HepG2 (cell line): Measurements from ENCODE around the gene GFOD1.

Experiments
- BCL3 ChIP-seq: sonication (generic); formaldehyde crosslinking; IDR thresholded peaks from 2 replicates; pipeline ENCODE4 v1.5.1; 2020; ENCODE audit warnings: mild to moderate bottlenecking, missing genetic modification reagents, moderate library complexity
- CHD4 ChIP-seq: fragments of 200-600 bp; sonication (generic); IDR thresholded peaks from 2 replicates; pipeline ENCODE4 v1.7.0; 2017; ENCODE audit warnings: mild to moderate bottlenecking, low read length, borderline replicate concordance
- CTCF ChIP-seq: sonication (generic); formaldehyde crosslinking; IDR thresholded peaks from 2 replicates; pipeline ENCODE4 v1.5.0; 2020; ENCODE audit warnings: mild to moderate bottlenecking, missing genetic modification reagents, moderate library complexity
- EZH2 ChIP-seq: conservative IDR thresholded peaks from 2 replicates; pipeline ENCODE4 v1.6.1; 2012; ENCODE audit warnings: mild to moderate bottlenecking, low read depth, low read length, moderate library complexity
- KDM1A ChIP-seq: IDR thresholded peaks from 2 replicates; pipeline ENCODE4 v1.6.1; 2016; ENCODE audit warnings: missing compliant biosample characterization
- KDM3A ChIP-seq: IDR thresholded peaks from 2 replicates; pipeline ENCODE4 v1.6.1; 2018; ENCODE audit warnings: low read depth, missing compliant biosample characterization
- PCBP1 ChIP-seq: fragments of 200-400 bp; formaldehyde crosslinking; IDR thresholded peaks from 2 replicates; pipeline ENCODE4 v1.6.1; 2017; ENCODE audit warnings: mild to moderate bottlenecking, low read depth, low read length, borderline replicate concordance
- PHF8 ChIP-seq: sonication (generic); formaldehyde crosslinking; IDR thresholded peaks from 2 replicates; pipeline ENCODE4 v1.5.0; 2020; ENCODE audit warnings: missing genetic modification reagents
- POLR2AphosphoS5 ChIP-seq: IDR thresholded peaks from 2 replicates; pipeline ENCODE4 v1.6.1; 2012; ENCODE audit warnings: low read depth, low read length
- PRDM15 ChIP-seq: sonication (generic); formaldehyde crosslinking; IDR thresholded peaks from 2 replicates; pipeline ENCODE4 v1.4.0; 2020; ENCODE audit warnings: missing genetic modification reagents
- RFX3 ChIP-seq: IDR thresholded peaks from 2 replicates; pipeline ENCODE4 v1.6.1; 2016; ENCODE audit warnings: missing biosample characterization, missing genetic modification reagents
- ZBTB44 ChIP-seq: sonication (generic); formaldehyde crosslinking; IDR thresholded peaks from 2 replicates; pipeline ENCODE4 v1.4.0; 2020; ENCODE audit warnings: missing genetic modification reagents
- ZNF143 ChIP-seq: sonication (generic); formaldehyde crosslinking; IDR thresholded peaks from 2 replicates; pipeline ENCODE4 v1.4.0; 2020; ENCODE audit warnings: missing genetic modification reagents
- ZNF383 ChIP-seq: sonication (generic); formaldehyde crosslinking; IDR thresholded peaks from 2 replicates; pipeline ENCODE4 v1.4.0; 2020; ENCODE audit warnings: missing genetic modification reagents, mild to moderate bottlenecking, borderline replicate concordance

- TF ChIP-seq ZNF383 (CRISPR knock-in tag) (no peak), BCL3 (CRISPR knock-in tag) (no peak), CTCF (CRISPR knock-in tag) (no peak), ZNF143 (no peak), ZBTB44 (CRISPR knock-in tag) (no peak), PCBP1 (no peak), EZH2 (no peak), CHD4 (no peak), KDM3A (CRISPR knock-in tag) (no peak), KDM1A (CRISPR knock-in tag) (no peak), PHF8 (CRISPR knock-in tag) (no peak), RFX3 (CRISPR knock-in tag) (no peak), PRDM15 (CRISPR knock-in tag) (no peak), POLR2AphosphoS5 (no peak)
These were observed 49.3 kb downstream of the GFOD1 start for GRCh38 chr6:13438126-13438525.
